K562 (cell line): ENCODE data around the gene HOXB4. TPM values are rescaled to one million over a fixed set of nuclear protein-coding genes. Genes with fewer than 3 reads are reported as not detected.

Experiments used
- CBX1 ChIP-seq: sonication (generic); IDR thresholded peaks from 2 replicates; pipeline ENCODE4 v1.6.1; 2016; ENCODE audit warnings: antibody characterized with exemption, low read depth, mild to moderate bottlenecking
- ELF2 ChIP-seq: fragments of 250-450 bp; sonication (Bioruptor Pico); IDR thresholded peaks from 2 replicates; pipeline ENCODE4 v1.5.0; 2021; ENCODE audit warnings: mild to moderate bottlenecking
- ELF4 ChIP-seq: fragments of 450-650 bp; formaldehyde crosslinking; IDR thresholded peaks from 2 replicates; pipeline ENCODE4 v1.4.0; 2022; ENCODE audit warnings: missing genetic modification characterization
- HLTF ChIP-seq: fragments of 450-650 bp; IDR thresholded peaks from 2 replicates; pipeline ENCODE4 v1.6.1; 2016
- HMG20B ChIP-seq: fragments of 250-450 bp; sonication (Bioruptor Pico); IDR thresholded peaks from 2 replicates; pipeline ENCODE4 v1.5.0; 2021; ENCODE audit warnings: mild to moderate bottlenecking
- IRF2 ChIP-seq: sonication (generic); formaldehyde crosslinking; IDR thresholded peaks from 2 replicates; pipeline ENCODE4 v1.8.1; 2022; ENCODE audit warnings: mild to moderate bottlenecking, missing genetic modification reagents
- JUN ChIP-seq, 2 experiments: sonication (generic) in 1 of 2; formaldehyde crosslinking in 1 of 2; IDR thresholded peaks; 2 replicates each; pipeline versions ENCODE4 v1.6.1 to v1.8.0; 2012 to 2022; ENCODE audit warnings: borderline replicate concordance in 2 of 2, mild to moderate bottlenecking in 2 of 2, improper control_type of control experiment in 1 of 2, low read depth in 1 of 2, low read length in 1 of 2, missing genetic modification reagents in 1 of 2
- NCOR1 ChIP-seq: fragments of 450-650 bp; IDR thresholded peaks from 2 replicates; pipeline ENCODE4 v1.6.1; 2016; ENCODE audit warnings: mild to moderate bottlenecking, moderate library complexity
- NEUROD1 ChIP-seq: fragments of 150-350 bp; IDR thresholded peaks from 2 replicates; pipeline ENCODE4 v1.6.1; 2014; ENCODE audit warnings: borderline replicate concordance, low read length, low read depth; ENCODE audit not compliant: partially characterized antibody
- NFIC ChIP-seq: fragments of 450-650 bp; IDR thresholded peaks from 2 replicates; pipeline ENCODE4 v1.6.1; 2017; ENCODE audit warnings: mild to moderate bottlenecking, inconsistent platforms
- PHF20 ChIP-seq: fragments of 450-650 bp; IDR thresholded peaks from 2 replicates; pipeline ENCODE4 v1.6.1; 2018; ENCODE audit not compliant: partially characterized antibody
- POLR2AphosphoS2 ChIP-seq: IDR thresholded peaks from 2 replicates; pipeline ENCODE4 v1.6.1; 2012; ENCODE audit warnings: low read length, improper control_type of control experiment
- RBFOX2 ChIP-seq: fragments of 200-400 bp; formaldehyde crosslinking; IDR thresholded peaks from 2 replicates; pipeline ENCODE4 v1.6.1; 2017; ENCODE audit warnings: low read depth, mild to moderate bottlenecking, low read length, moderate library complexity
- SETDB1 ChIP-seq: IDR thresholded peaks from one replicate; pipeline ENCODE4 v1.6.1; 2012; ENCODE audit warnings: low read length, control low read depth, inconsistent platforms
- SMAD4 ChIP-seq: fragments of 250-450 bp; sonication (Bioruptor Pico); conservative IDR thresholded peaks from 2 replicates; pipeline ENCODE4 v1.8.0; 2021; ENCODE audit warnings: inconsistent platforms, mild to moderate bottlenecking, moderate library complexity
- ZNF57 ChIP-seq: fragments of 450-650 bp; formaldehyde crosslinking; IDR thresholded peaks from 2 replicates; pipeline ENCODE4 v1.4.0; 2020; ENCODE audit warnings: mild to moderate bottlenecking, moderate library complexity
- ZNF830 ChIP-seq: fragments of 250-450 bp; sonication (Bioruptor Pico); IDR thresholded peaks from 2 replicates; pipeline ENCODE4 v1.5.0; 2021; ENCODE audit warnings: mild to moderate bottlenecking
- polyA plus RNA-seq, 8 experiments: library from polyadenylated mRNA; depleted of rRNA in 4 of 8; stranded (reverse) in 5 of 8; unstranded in 3 of 8; fragments of >200 nt; fragmentation: Nextera tagmentation in 2 of 8; fragmentation: Illumina TruSeq in 1 of 8; extraction: Ambion mirVana in 2 of 8; extraction: Trizol in 1 of 8; gene quantifications; 2 replicates each; pipeline versions ENCODE4 v1.2.1 to v1.2.3, GENCODE V29; 2011 to 2014; ENCODE audit warnings: inconsistent platforms in 1 of 8, missing spikeins in 1 of 8
- total RNA-seq, 7 experiments: library from RNA; depleted of rRNA in 6 of 7; stranded (reverse); fragments of >200 nt in 6 of 7; fragmentation: Illumina TruSeq in 2 of 7; extraction: Trizol in 2 of 7; gene quantifications; 2 replicates each; pipeline versions ENCODE4 v1.2.1 to v1.2.3, GENCODE V29; 2011 to 2021; ENCODE audit warnings: low replicate concordance in 1 of 7
- TF ChIP-seq, protein P1 (sequence below): IDR thresholded peaks from 3 replicates; pipeline ENCODE4 v1.6.1; 2011; ENCODE audit warnings: borderline replicate concordance, mild to moderate bottlenecking, moderate library complexity; ENCODE audit not compliant: insufficient read length; ENCODE audit errors: extremely low read depth
- TF ChIP-seq, protein P2 (sequence below): fragments of 250-450 bp; sonication (Bioruptor Pico); IDR thresholded peaks from 2 replicates; pipeline ENCODE4 v1.8.0; 2021; ENCODE audit warnings: moderate library complexity, mild to moderate bottlenecking, inconsistent platforms
- TF ChIP-seq, protein P3 (sequence below): sonication (generic); formaldehyde crosslinking; IDR thresholded peaks from 2 replicates; pipeline ENCODE4 v1.8.0; 2022; ENCODE audit warnings: mild to moderate bottlenecking, missing genetic modification reagents
- TF ChIP-seq, protein P4 (sequence below), 2 experiments: IDR thresholded peaks in 1 of 2; conservative IDR thresholded peaks in 1 of 2; 2 replicates each; pipeline ENCODE4 v1.6.1; 2016; ENCODE audit warnings: low read depth in 2 of 2, mild to moderate bottlenecking in 1 of 2, missing compliant biosample characterization in 1 of 2, missing genetic modification characterization in 1 of 2, moderate library complexity in 1 of 2
- TF ChIP-seq, protein P5 (sequence below): sonication (generic); formaldehyde crosslinking; IDR thresholded peaks from 2 replicates; pipeline ENCODE4 v1.8.1; 2023; ENCODE audit warnings: mild to moderate bottlenecking, missing genetic modification reagents, moderate library complexity

The HOXB4 gene
- total and polyA plus RNA-seq, 9 of the 15 experiments (the other 6 are each of a cell fraction or from before 2014, with no cell fraction given): 1.6 to 34.9 (median 14.9) TPM

DNA sequence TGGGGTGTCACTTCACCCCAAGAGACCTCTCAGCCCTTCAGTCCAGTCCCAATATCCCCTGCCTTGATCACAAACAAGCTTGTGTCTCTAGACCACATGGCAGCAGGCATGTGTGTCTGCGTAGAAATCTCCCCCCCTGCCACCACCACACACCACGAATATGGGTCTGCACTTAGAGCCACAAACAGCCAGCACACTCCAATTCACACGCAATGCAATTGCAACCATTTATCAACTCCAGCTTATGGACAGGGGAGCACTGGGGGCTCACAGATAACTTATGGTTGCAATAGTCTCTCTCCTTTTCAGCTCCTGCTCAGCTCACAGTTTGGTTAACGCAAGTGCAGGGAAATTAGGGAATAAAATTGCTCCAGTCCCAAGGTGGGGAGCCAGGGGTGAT, 45.4 kb upstream of the HOXB4 start (continued):
- TF ChIP-seq NEUROD1: peak; percentile 41
- no peak for TF ChIP-seq ZNF57 (CRISPR knock-in tag)
- TF ChIP-seq SMAD4 (CRISPR knock-in tag): 0 out of 2 replicates have a peak, but pooled peaks have one; percentile 16
- no peak for TF ChIP-seq POLR2AphosphoS2
- peak; percentile 66; the same call in 1 of the 2 replicates for TF ChIP-seq ELF4 (CRISPR knock-in tag)
- no peak for TF ChIP-seq IRF2 (CRISPR knock-in tag)
- TF ChIP-seq HLTF: no peak
- TF ChIP-seq, protein P1, sequence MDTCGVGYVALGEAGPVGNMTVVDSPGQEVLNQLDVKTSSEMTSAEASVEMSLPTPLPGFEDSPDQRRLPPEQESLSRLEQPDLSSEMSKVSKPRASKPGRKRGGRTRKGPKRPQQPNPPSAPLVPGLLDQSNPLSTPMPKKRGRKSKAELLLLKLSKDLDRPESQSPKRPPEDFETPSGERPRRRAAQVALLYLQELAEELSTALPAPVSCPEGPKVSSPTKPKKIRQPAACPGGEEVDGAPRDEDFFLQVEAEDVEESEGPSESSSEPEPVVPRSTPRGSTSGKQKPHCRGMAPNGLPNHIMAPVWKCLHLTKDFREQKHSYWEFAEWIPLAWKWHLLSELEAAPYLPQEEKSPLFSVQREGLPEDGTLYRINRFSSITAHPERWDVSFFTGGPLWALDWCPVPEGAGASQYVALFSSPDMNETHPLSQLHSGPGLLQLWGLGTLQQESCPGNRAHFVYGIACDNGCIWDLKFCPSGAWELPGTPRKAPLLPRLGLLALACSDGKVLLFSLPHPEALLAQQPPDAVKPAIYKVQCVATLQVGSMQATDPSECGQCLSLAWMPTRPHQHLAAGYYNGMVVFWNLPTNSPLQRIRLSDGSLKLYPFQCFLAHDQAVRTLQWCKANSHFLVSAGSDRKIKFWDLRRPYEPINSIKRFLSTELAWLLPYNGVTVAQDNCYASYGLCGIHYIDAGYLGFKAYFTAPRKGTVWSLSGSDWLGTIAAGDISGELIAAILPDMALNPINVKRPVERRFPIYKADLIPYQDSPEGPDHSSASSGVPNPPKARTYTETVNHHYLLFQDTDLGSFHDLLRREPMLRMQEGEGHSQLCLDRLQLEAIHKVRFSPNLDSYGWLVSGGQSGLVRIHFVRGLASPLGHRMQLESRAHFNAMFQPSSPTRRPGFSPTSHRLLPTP: no peak
- TF ChIP-seq JUN (IDR thresholded peaks at IDR 0.05; ENCODE audit: borderline replicate concordance, low read depth, low read length): no peak
- TF ChIP-seq JUN (CRISPR knock-in tag; IDR thresholded peaks at IDR 0.05; ENCODE audit: borderline replicate concordance): no peak
- TF ChIP-seq, protein P2, sequence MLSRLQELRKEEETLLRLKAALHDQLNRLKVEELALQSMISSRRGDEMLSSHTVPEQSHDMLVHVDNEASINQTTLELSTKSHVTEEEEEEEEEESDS (CRISPR knock-in tag): no peak
- no peak for TF ChIP-seq CBX1
- TF ChIP-seq HMG20B (CRISPR knock-in tag): no peak
- TF ChIP-seq NFIC: no peak
- TF ChIP-seq ZNF830 (CRISPR knock-in tag): no peak
- TF ChIP-seq SETDB1: no peak
- peak; percentile 52 for TF ChIP-seq RBFOX2
- TF ChIP-seq, protein P3, sequence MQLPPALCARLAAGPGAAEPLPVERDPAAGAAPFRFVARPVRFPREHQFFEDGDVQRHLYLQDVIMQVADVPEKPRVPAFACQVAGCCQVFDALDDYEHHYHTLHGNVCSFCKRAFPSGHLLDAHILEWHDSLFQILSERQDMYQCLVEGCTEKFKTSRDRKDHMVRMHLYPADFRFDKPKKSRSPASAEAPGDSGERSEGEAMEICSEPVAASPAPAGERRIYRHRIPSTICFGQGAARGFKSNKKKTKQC (CRISPR knock-in tag): 0 out of 2 replicates have a peak, but pooled peaks have one; percentile 8
- TF ChIP-seq, protein P4, sequence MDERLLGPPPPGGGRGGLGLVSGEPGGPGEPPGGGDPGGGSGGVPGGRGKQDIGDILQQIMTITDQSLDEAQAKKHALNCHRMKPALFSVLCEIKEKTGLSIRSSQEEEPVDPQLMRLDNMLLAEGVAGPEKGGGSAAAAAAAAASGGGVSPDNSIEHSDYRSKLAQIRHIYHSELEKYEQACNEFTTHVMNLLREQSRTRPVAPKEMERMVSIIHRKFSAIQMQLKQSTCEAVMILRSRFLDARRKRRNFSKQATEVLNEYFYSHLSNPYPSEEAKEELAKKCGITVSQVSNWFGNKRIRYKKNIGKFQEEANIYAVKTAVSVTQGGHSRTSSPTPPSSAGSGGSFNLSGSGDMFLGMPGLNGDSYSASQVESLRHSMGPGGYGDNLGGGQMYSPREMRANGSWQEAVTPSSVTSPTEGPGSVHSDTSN (CRISPR knock-in tag; IDR thresholded peaks at IDR 0.05; ENCODE audit: low read depth): no peak
- TF ChIP-seq, protein P4 (tag; conservative IDR thresholded peaks at IDR 0.05; ENCODE audit: low read depth): 0 out of 2 replicates have a peak, but pooled peaks have one; percentile 21
- no peak for TF ChIP-seq PHF20
- TF ChIP-seq, protein P5, sequence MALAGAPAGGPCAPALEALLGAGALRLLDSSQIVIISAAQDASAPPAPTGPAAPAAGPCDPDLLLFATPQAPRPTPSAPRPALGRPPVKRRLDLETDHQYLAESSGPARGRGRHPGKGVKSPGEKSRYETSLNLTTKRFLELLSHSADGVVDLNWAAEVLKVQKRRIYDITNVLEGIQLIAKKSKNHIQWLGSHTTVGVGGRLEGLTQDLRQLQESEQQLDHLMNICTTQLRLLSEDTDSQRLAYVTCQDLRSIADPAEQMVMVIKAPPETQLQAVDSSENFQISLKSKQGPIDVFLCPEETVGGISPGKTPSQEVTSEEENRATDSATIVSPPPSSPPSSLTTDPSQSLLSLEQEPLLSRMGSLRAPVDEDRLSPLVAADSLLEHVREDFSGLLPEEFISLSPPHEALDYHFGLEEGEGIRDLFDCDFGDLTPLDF: 0 out of 2 replicates have a peak, but pooled peaks have one; percentile 50
- TF ChIP-seq NCOR1: peak; percentile 35; the same call in 1 of the 2 replicates
- no peak for TF ChIP-seq ELF2
